Endothelial cell of umbilical vein (primary cell): Measurements from ENCODE around the gene PRICKLE3. TPM values are rescaled to one million over a fixed set of nuclear protein-coding genes. Genes with fewer than 3 reads are reported as not detected.

Source experiments
- BruUV-seq: library from RNA; stranded (reverse); fragments of 400-500 nt; replicated peaks from 2 replicates; lab custom pipeline; 2021; lab: Mats Ljungman, UMichigan
- CTCF ChIA-PET: fragments of 300-600, 350-600 bp; sonication (Branson Sonifier 250); formaldehyde crosslinking; loops from one replicate; lab custom pipeline; 2021; ENCODE audit warnings: antibody characterized with exemption, inconsistent platforms; lab: Charles Lee
- POLR2A ChIA-PET: fragments of 300-600, 350-600 bp; sonication (Branson Sonifier 250); formaldehyde crosslinking; loops from one replicate; lab custom pipeline; 2021; ENCODE audit warnings: antibody characterized with exemption, inconsistent platforms; lab: Charles Lee
- DNase-seq: peaks from one replicate; pipeline ENCODE4 v3.0.0-alpha.2; 2011; ENCODE audit warnings: low read depth, low spot score
- FAIRE-seq: peaks from 2 replicates; lab custom pipeline; 2011; peaks lifted over from hg19 to GRCh38; lab: Jason Lieb, UNC
- H2AFZ ChIP-seq: 2 replicates; pipeline ENCODE4 v1.6.0; 2012; ENCODE audit warnings: low read depth, low read length, control low read depth, inconsistent platforms
- H3K27ac ChIP-seq: 2 replicates; pipeline ENCODE4 v1.5.1; 2011; ENCODE audit warnings: low read depth, mild to moderate bottlenecking, control low read depth, low read length, moderate library complexity; ENCODE audit not compliant: insufficient read depth
- H3K27me3 ChIP-seq, 2 experiments: 2 replicates each; pipeline versions ENCODE4 v1.6.0 to v1.6.1; 2011; ENCODE audit warnings: low read length in 2 of 2, mixed read lengths in 1 of 2; ENCODE audit not compliant: control insufficient read depth in 2 of 2, insufficient read depth in 2 of 2
- H3K36me3 ChIP-seq, 2 experiments: 2 replicates in 1 of 2; 3 replicates in 1 of 2; pipeline ENCODE4 v1.5.1; 2011; ENCODE audit warnings: low read length in 2 of 2, mild to moderate bottlenecking in 1 of 2, moderate library complexity in 1 of 2; ENCODE audit not compliant: control insufficient read depth in 2 of 2, insufficient read depth in 2 of 2; ENCODE audit errors: extremely low read depth in 1 of 2
- H3K4me1 ChIP-seq: 3 replicates; pipeline ENCODE4 v1.5.1; 2011; ENCODE audit warnings: mild to moderate bottlenecking, low read length; ENCODE audit not compliant: control insufficient read depth, insufficient read depth; ENCODE audit errors: extremely low read depth
- H3K4me2 ChIP-seq: 2 replicates; pipeline ENCODE4 v1.6.1; 2011; ENCODE audit warnings: low read length, control low read depth, mixed read lengths; ENCODE audit not compliant: insufficient read depth
- H3K4me3 ChIP-seq, 3 experiments: fragments of 200-600 bp in 1 of 3; sonication (generic), shearing (Covaris generic) in 1 of 3; replicated peaks in 1 of 3; 2 replicates each; pipeline ENCODE4 v1.5.1; 2011 to 2016; ENCODE audit warnings: control low read depth in 3 of 3, low read length in 3 of 3, mild to moderate bottlenecking in 2 of 3, inconsistent platforms in 1 of 3, low read depth in 1 of 3, moderate library complexity in 1 of 3; ENCODE audit not compliant: insufficient read depth in 1 of 3
- H3K79me2 ChIP-seq: 2 replicates; pipeline ENCODE4 v1.6.0; 2012; ENCODE audit warnings: low read length, inconsistent platforms; ENCODE audit not compliant: control insufficient read depth, insufficient read depth
- H3K9ac ChIP-seq: replicated peaks from 2 replicates; pipeline ENCODE3; 2011; ENCODE audit warnings: low read length, control low read depth; ENCODE audit not compliant: insufficient read depth; ENCODE audit errors: extremely low read depth
- H3K9me1 ChIP-seq: replicated peaks from 3 replicates; pipeline ENCODE4 v1.6.0; 2011; ENCODE audit warnings: mild to moderate bottlenecking, low read length; ENCODE audit not compliant: control insufficient read depth, insufficient read depth; ENCODE audit errors: extremely low read depth
- H3K9me3 ChIP-seq: replicated peaks from 2 replicates; pipeline ENCODE4 v1.5.1; 2012; ENCODE audit warnings: low read length, inconsistent platforms; ENCODE audit not compliant: control insufficient read depth, insufficient read depth
- H4K20me1 ChIP-seq: replicated peaks from 2 replicates; pipeline ENCODE3; 2011; ENCODE audit warnings: mild to moderate bottlenecking, low read length; ENCODE audit not compliant: control insufficient read depth, insufficient read depth; ENCODE audit errors: extremely low read depth
- EZH2 ChIP-seq: IDR thresholded peaks from 2 replicates; pipeline ENCODE4 v1.6.1; 2012; ENCODE audit warnings: borderline replicate concordance, low read depth, mild to moderate bottlenecking, moderate library complexity, low read length, inconsistent platforms; ENCODE audit not compliant: severe bottlenecking
- FOS ChIP-seq: IDR thresholded peaks from 2 replicates; pipeline ENCODE4 v1.6.1; 2011; ENCODE audit warnings: mild to moderate bottlenecking, low read length, moderate library complexity, borderline replicate concordance; ENCODE audit not compliant: insufficient read depth
- GATA2 ChIP-seq: IDR thresholded peaks from 2 replicates; pipeline ENCODE4 v1.7.0; 2011; ENCODE audit warnings: low read depth, mild to moderate bottlenecking, moderate library complexity, mixed read lengths, low read length; ENCODE audit not compliant: insufficient read length, insufficient read depth
- JUN ChIP-seq: IDR thresholded peaks from 2 replicates; pipeline ENCODE4 v1.6.1; 2011; ENCODE audit warnings: borderline replicate concordance, low read depth; ENCODE audit not compliant: insufficient read length, insufficient read depth
- MYC ChIP-seq: IDR thresholded peaks from one replicate; pipeline ENCODE4 v1.6.1; 2011; ENCODE audit warnings: mild to moderate bottlenecking, low read depth, low read length
- POLR2A ChIP-seq: IDR thresholded peaks from 2 replicates; pipeline ENCODE4 v1.6.1; 2012; ENCODE audit warnings: low read depth, mild to moderate bottlenecking, control low read depth, low read length
- POLR2AphosphoS5 ChIP-seq: IDR thresholded peaks from 2 replicates; pipeline ENCODE4 v1.6.1; 2012; ENCODE audit warnings: low read depth, mild to moderate bottlenecking, control low read depth, low read length, moderate library complexity; ENCODE audit not compliant: insufficient read depth
- dilution Hi-C: fragments of 300-500 bp; cut with MboI; formaldehyde crosslinking; loops from one replicate; pipeline ENCODE4 v1.15.0; 2019; ENCODE audit warnings: low sequenced_read_pairs; ENCODE audit not compliant: extremely low pct_ligation_motif_present
- intact Hi-C: fragments of 100-400 bp; cut with micrococcal nuclease; formaldehyde crosslinking; loops from one replicate; pipeline ENCODE4 v1.10.0; 2022
- polyA plus RNA-seq, 4 experiments: library from polyadenylated mRNA; depleted of rRNA in 3 of 4; stranded (reverse) in 3 of 4; unstranded in 1 of 4; fragments of >200 nt; gene quantifications; 2 replicates each; pipeline versions ENCODE4 v1.2.1 to v1.2.3, GENCODE V29; 2011 to 2012; ENCODE audit warnings: missing spikeins in 1 of 4
- total RNA-seq: library from RNA; stranded (reverse); gene quantifications from 2 replicates; pipeline ENCODE4 v1.2.3, GENCODE V29; 2021
- TF ChIP-seq, protein P1 (sequence below), 2 donors: IDR thresholded peaks; 1 replicate in 1 of 2; 2 replicates in 1 of 2; pipeline ENCODE4 v1.5.1; 2011; ENCODE audit warnings: low read length in 2 of 2, mild to moderate bottlenecking in 2 of 2, moderate library complexity in 2 of 2, control low read depth in 1 of 2, inconsistent platforms in 1 of 2, low read depth in 1 of 2; ENCODE audit not compliant: insufficient read depth in 1 of 2; ENCODE audit errors: extremely low read depth in 1 of 2
- TF ChIP-seq, protein P2 (sequence below): IDR thresholded peaks from 2 replicates; pipeline ENCODE4 v1.6.1; 2011; ENCODE audit not compliant: insufficient read depth, insufficient read length

PRICKLE3 gene
- total and polyA plus RNA-seq, 2 donors (not counting 3 experiments of a cell fraction or from before 2014, with no cell fraction given) = 6.8 to 15.0 TPM

- Histone ChIP-seq H3K4me2 (no peak overlapping the region), H3K9me3 (no peaks in the 10 kb centered on the region), H2AFZ (no peak overlapping the region), H3K9me1 (no peaks in the 10 kb centered on the region), H3K27me3 (peaks cover 0 to 2% of the 10 kb centered on the region in 2 experiments), H3K9ac (no peak overlapping the region), H3K79me2 (no peaks in the 10 kb centered on the region), H3K36me3 (no peaks in the 10 kb centered on the region), H4K20me1 (no peaks in the 10 kb centered on the region), H3K27ac (no peak overlapping the region), H3K4me1 (no peaks in the 10 kb centered on the region), H3K4me3 (no peak overlapping the region)
- FAIRE-seq (no peak), DNase-seq (no peak)
- intact Hi-C loops = no loop called here
- ChIA-PET CTCF (no interaction called here), POLR2A (no interaction called here)
- dilution Hi-C loops = no loop called here
- BruUV-seq = no TSS peak
- TF ChIP-seq EZH2 (no peak), POLR2AphosphoS5 (no peak), JUN (no peak)
- TF ChIP-seq, protein P1, sequence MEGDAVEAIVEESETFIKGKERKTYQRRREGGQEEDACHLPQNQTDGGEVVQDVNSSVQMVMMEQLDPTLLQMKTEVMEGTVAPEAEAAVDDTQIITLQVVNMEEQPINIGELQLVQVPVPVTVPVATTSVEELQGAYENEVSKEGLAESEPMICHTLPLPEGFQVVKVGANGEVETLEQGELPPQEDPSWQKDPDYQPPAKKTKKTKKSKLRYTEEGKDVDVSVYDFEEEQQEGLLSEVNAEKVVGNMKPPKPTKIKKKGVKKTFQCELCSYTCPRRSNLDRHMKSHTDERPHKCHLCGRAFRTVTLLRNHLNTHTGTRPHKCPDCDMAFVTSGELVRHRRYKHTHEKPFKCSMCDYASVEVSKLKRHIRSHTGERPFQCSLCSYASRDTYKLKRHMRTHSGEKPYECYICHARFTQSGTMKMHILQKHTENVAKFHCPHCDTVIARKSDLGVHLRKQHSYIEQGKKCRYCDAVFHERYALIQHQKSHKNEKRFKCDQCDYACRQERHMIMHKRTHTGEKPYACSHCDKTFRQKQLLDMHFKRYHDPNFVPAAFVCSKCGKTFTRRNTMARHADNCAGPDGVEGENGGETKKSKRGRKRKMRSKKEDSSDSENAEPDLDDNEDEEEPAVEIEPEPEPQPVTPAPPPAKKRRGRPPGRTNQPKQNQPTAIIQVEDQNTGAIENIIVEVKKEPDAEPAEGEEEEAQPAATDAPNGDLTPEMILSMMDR (IDR thresholded peaks at IDR 0.05; ENCODE audit: extremely low read depth in 1 of 2, insufficient read depth in 1 of 2, low read depth in 1 of 2, low read length in 2 of 2) = no peak
These were observed 20.4 kb upstream of the PRICKLE3 start for GRCh38 chrX:49206543-49206942.

DNA sequence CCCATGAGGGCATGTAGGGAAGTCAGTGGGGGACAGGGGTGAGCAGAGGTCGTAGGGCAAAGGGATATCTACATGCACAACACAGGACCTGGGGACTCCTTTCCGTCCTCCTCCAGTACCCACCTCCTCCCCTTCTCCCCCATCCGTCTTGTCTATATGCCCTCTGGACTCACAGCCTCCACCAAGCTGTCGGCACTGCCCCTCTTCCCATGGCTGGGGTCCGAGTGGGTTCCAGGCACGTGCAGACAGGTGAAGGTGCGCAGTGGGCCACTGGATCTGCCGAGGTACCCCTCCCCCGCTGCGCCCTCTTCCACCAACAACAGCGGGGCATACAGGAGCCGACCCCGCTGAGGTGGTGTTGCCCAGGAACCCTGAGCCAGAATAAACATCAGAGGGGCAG lies 19.3 kb upstream of the PRICKLE3 start:
- Histone ChIP-seq H3K4me2 (no peak overlapping the region), H3K9me3 (no peaks in the 10 kb centered on the region), H3K9me1 (no peaks in the 10 kb centered on the region), H4K20me1 (no peaks in the 10 kb centered on the region), H3K27me3 (peaks cover 0 to 2% of the 10 kb centered on the region in 2 experiments), H3K36me3 (no peaks in the 10 kb centered on the region), H3K4me1 (peaks cover 1% of the 10 kb centered on the region), H3K27ac (no peak overlapping the region), H3K9ac (no peak overlapping the region), H2AFZ (no peak overlapping the region), H3K79me2 (no peaks in the 10 kb centered on the region), H3K4me3 (no peak overlapping the region)
- no peak for TF ChIP-seq MYC
- no peak for TF ChIP-seq GATA2
- TF ChIP-seq POLR2AphosphoS5 = no peak
- TF ChIP-seq, protein P2, sequence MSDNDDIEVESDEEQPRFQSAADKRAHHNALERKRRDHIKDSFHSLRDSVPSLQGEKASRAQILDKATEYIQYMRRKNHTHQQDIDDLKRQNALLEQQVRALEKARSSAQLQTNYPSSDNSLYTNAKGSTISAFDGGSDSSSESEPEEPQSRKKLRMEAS = no peak
- TF ChIP-seq JUN = no peak
- TF ChIP-seq, protein P1 (IDR thresholded peaks at IDR 0.05; ENCODE audit: extremely low read depth in 1 of 2, insufficient read depth in 1 of 2, low read depth in 1 of 2, low read length in 2 of 2) = no peak
- no peak for TF ChIP-seq POLR2A
- no peak for TF ChIP-seq EZH2
- TF ChIP-seq FOS = no peak
- BruUV-seq = no TSS peak
- CTCF ChIA-PET = no interaction called here
- dilution Hi-C loops (no loop called here), intact Hi-C loops (no loop called here)
- FAIRE-seq (no peak), DNase-seq (no peak)
- POLR2A ChIA-PET = no interaction called here
